GM10847 (cell line): ENCODE data around the gene AASS.

Source experiments
- POLR2A ChIP-seq: IDR thresholded peaks from 2 replicates; pipeline ENCODE4 v1.6.1; 2011; ENCODE audit not compliant: insufficient read length; ENCODE audit errors: extremely low read depth

Gene AASS

GRCh38 chr7:122136078-122136477, 8.0 kb downstream of the AASS start:
- no peak for TF ChIP-seq POLR2A

GRCh38 chr7:122135275-122135674, 8.8 kb downstream of the AASS start:
- no peak for TF ChIP-seq POLR2A

DNA sequence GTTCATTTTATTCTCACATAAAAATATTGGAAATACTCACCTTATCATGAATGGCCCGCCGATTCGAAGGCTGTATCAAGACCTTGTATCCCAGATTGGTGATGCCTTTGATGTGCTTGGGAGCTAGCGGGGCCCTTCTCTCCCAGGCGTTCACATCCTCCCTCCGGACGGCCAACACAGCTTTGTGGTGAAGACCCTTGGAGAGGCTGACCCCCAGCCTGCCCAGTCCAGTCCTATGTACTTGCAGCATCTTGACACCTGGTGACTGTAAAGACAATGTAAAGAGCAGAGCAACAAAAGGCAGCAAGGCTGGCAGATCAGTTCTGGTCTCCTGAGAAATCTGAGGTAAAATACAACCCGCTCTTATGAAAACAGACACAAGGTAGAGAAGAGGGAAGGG, 10.6 kb downstream of the AASS start:
- no peak for TF ChIP-seq POLR2A

DNA sequence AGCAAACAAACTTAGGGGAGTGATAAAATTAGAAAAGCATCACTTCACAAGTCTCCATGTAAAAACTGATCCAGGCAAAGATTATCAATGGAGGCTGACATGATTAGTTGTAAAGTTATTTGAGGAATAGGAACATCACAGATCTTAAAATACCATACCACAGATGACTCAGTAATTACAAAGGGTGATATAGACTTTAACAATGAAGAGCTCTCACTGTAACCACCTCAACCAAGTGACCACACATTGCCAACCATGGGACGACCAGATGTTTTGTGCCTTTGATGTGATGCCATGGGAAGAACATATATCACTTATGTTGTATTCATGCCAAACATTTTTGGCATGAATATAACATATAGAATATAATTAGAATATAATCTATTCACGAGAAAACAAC, 11.7 kb downstream of the AASS start:
- TF ChIP-seq POLR2A, result no peak

DNA sequence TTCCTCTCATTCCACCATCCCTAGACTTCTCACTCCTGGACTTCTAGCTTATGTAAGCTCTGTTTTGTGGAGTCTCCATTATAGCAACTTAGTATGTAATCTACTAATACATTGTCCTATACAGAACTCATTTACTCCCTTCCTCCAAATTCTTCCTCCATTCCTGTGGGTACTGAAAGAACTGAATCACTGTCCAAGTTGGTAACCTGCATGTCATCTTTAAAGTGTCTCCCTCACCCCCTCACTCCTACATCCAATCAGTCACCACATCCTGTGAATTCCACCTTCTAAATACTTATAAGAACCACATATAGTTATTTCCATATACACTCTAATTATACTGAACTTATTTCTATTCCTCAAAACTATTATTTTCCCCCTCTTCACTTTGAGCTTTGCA, 20.3 kb downstream of the AASS start:
- TF ChIP-seq POLR2A, result no peak

GRCh38 chr7:122118757-122119156, 25.3 kb downstream of the AASS start:
- no peak for TF ChIP-seq POLR2A

- no peak for TF ChIP-seq POLR2A
Observed at GRCh38 chr7:122103064-122103463, 41.0 kb downstream of the AASS start.

DNA sequence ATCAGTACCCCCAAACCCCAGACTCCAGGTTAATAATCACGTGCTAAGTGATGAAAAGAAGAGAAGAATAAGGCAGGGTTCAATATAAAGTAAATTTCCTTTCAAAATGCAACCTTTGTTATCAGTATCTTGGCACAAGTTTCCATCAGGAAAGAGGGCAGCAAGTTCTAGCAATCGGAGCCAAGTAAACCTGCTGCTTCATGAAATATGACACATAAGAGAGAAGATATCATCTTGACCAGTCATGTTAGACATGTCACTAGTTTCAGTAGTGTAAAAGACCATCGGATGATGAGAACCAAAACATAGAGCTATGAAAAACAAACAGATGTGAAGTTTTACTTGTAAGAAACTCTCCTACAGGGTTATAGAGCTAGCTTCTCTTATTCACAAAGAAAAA, 44.0 kb downstream of the AASS start:
- TF ChIP-seq POLR2A, result no peak

DNA sequence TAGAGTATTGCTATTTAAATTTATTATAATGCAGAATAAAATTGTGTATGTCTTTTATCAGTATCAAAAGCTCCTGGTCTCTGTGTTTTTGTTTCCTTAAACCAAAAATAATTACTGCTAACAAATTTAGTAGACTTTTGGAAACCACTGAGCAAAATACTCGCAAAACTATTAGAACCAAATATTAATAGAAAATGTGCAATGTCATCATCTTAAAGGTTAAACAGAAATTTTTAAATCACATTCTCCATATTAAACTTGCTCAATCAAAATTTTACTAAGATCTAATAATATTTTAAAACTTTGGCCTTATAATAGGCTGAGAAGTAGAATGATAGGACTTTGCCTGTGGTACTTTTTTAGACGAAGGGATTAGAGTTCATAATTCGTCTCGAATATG, 48.4 kb downstream of the AASS start:
- no peak for TF ChIP-seq POLR2A

DNA sequence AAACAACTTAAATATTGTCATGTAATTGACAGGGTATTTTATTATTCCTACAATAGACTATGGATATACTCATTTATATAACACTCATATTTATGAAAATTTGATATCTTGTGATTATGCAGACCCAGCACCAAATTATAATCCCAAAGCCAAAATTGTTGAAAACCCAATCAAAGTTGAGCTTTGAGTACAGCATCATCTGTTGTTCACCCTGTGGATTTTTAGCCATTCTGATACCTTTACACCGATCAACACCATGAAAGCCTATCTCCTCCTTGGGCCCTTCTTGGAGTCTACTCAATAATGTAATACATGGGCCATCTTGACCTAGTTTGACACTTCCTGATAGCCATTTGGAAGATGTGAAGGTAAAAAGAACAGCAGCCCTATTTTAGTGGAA, 49.5 kb downstream of the AASS start:
- no peak for TF ChIP-seq POLR2A

DNA sequence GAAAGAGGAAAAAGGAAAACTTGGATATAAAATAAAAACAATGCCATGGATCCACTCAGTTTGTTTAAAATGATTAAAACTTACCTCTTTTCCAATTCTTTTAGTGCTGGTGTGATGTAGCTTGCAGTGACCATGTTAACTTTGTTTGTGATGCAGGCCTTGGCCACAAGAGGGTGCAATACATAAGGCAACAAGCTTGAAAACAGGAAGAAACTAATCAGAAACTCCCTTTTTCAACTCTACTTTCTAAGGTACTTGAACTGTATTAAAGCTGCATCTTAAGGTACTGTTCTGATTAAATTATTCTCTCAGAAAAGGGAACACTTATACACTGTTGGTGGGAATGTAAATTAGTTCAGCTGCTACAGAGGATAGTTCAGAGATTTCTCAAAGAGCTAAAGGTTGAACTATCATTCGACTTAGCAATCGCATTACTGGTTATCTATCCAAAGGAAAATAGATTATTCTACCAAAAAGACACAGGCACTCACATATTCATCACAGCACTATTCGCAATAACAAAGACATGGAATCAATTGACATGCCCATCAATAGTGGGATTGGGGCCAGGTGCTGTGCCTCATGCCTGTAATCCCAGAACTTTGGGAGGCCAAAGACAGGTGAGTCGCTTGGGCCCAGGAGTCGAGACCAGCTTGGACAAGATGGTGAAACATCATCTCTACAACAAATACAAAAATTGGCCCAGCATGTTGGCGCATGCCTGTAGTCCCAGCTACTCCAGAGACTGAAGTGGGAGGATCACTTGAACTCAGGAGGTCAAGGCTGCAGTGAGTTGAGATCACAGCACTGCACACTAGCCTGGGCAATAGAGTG, 50.9 kb downstream of the AASS start:
- no peak for TF ChIP-seq POLR2A

- no peak for TF ChIP-seq POLR2A
Observed at GRCh38 chr7:122082670-122083069, 61.4 kb downstream of the AASS start.

DNA sequence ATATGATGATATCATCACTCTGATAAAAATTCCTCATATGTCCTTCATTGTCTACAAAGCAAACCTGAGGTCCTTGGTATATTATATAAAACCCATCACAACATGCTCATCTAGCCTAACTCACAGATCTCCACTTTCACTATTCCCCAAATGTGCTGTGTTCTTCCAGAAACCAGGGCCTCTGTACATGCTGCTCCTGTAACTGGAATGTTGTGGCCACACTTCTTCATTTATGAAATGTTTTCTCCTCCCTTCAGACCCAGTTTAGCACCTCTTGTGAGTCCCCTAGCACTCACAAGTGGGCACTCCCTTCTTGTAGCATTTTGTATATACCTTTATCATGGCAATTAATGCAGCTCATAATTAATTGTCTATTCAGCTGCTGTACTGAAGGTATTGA, 61.9 kb downstream of the AASS start:
- TF ChIP-seq POLR2A, result no peak

- TF ChIP-seq POLR2A, result no peak
Observed at GRCh38 chr7:122073635-122074034, 70.4 kb downstream of the AASS start.

GRCh38 chr7:122072924-122073599, 71.0 kb downstream of the AASS start:
- no peak for TF ChIP-seq POLR2A

- no peak for TF ChIP-seq POLR2A
Observed at GRCh38 chr7:122072272-122072671, 71.8 kb downstream of the AASS start.

DNA sequence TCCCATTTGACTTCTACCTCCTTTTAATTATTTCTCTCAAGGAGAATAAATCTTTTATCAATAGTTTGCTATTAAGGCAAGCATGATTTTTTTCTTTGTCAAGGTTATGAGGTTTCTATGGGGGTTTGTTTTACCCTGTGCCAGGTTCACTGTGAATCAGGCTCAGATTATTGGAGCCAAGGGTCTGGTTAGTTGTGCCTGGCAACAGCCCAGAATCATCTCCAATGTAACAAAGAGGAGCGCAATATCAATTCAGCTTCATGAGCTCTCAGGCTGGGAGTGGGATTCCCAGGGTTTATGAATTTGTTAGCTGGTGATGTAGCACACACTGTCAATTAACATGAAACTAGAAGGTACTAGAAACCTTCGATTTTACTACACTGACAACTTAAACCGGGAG, 73.2 kb downstream of the AASS start:
- no peak for TF ChIP-seq POLR2A

DNA sequence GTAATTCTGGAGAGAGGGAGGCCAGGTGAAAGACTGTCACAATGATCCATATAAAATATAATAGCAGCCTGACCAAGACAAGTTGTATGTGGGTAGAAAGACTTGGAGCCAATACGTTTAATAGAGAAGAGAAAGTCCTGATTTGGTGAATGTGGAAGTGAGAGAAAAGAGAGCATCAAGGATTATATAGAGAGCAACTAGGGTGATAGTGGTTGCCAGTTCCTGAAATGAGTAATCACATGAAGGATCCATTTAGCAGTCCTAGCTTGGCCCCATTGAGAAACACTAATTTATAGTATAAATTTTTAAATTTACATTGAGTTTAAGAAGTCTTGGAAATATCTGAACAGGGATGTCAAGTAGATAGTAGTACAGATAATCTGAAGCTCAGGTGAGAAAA, 74.0 kb downstream of the AASS start:
- no peak for TF ChIP-seq POLR2A
